DOHH2 (cell line): ENCODE measurements around the gene SATB1.

Source experiments
- H3F3A ChIP-seq: fragments of 200-600 bp; sonication (generic), shearing (Covaris generic); 2 replicates; pipeline ENCODE4 v1.6.0; 2016; ENCODE audit warnings: antibody characterized with exemption, mild to moderate bottlenecking; ENCODE audit not compliant: control insufficient read depth, insufficient read depth
- H3K27ac ChIP-seq: fragments of 200-600 bp; sonication (generic); 2 replicates; pipeline ENCODE4 v1.5.1; 2014; ENCODE audit warnings: low read depth, mild to moderate bottlenecking, low read length, moderate library complexity
- H3K27me3 ChIP-seq: fragments of 200-600 bp; sonication (generic); 2 replicates; pipeline ENCODE4 v1.6.1; 2014; ENCODE audit warnings: mild to moderate bottlenecking, low read length, mixed read lengths; ENCODE audit not compliant: control insufficient read depth
- H3K36me3 ChIP-seq: fragments of 200-600 bp; sonication (generic); 2 replicates; pipeline ENCODE4 v1.6.1; 2014; ENCODE audit warnings: mild to moderate bottlenecking, low read length, moderate library complexity, mixed read lengths; ENCODE audit not compliant: control insufficient read depth
- H3K4me1 ChIP-seq: fragments of 200-600 bp; sonication (generic); 2 replicates; pipeline ENCODE4 v1.6.1; 2014; ENCODE audit warnings: mild to moderate bottlenecking, low read length, mixed read lengths; ENCODE audit not compliant: control insufficient read depth
- H3K4me2 ChIP-seq: fragments of 200-600 bp; sonication (generic); 2 replicates; pipeline ENCODE4 v1.6.0; 2014; ENCODE audit warnings: mild to moderate bottlenecking, low read length, moderate library complexity
- H3K4me3 ChIP-seq: fragments of 200-600 bp; sonication (generic); 2 replicates; pipeline ENCODE4 v1.5.1; 2014; ENCODE audit warnings: mild to moderate bottlenecking, low read length, mixed read lengths
- H3K79me2 ChIP-seq: fragments of 200-600 bp; sonication (generic); 2 replicates; pipeline ENCODE4 v1.6.1; 2014; ENCODE audit warnings: mild to moderate bottlenecking, low read length, mixed read lengths; ENCODE audit not compliant: control insufficient read depth
- H3K9me2 ChIP-seq: fragments of 200-600 bp; sonication (generic); replicated peaks from 2 replicates; pipeline ENCODE4 v1.6.1; 2014; ENCODE audit warnings: mild to moderate bottlenecking, low read length, mixed read lengths; ENCODE audit not compliant: control insufficient read depth
- H3K9me3 ChIP-seq: fragments of 200-600 bp; sonication (generic); 2 replicates; pipeline ENCODE4 v1.6.1; 2014; ENCODE audit warnings: antibody characterized with exemption, low read length, mixed read lengths; ENCODE audit not compliant: control insufficient read depth, insufficient read depth
- H4K20me1 ChIP-seq: fragments of 200-600 bp; sonication (generic); 2 replicates; pipeline ENCODE4 v1.6.0; 2014; ENCODE audit warnings: low read depth, mild to moderate bottlenecking, antibody characterized with exemption, low read length, moderate library complexity; ENCODE audit not compliant: control insufficient read depth, insufficient read depth
- EZH2phosphoT487 ChIP-seq: fragments of 200-600 bp; sonication (generic); IDR thresholded peaks from 2 replicates; pipeline ENCODE4 v1.6.1; 2017; ENCODE audit warnings: borderline replicate concordance, mild to moderate bottlenecking, antibody characterized with exemption, low read length, moderate library complexity, mixed read lengths
- TF ChIP-seq, protein P1 (sequence below): fragments of 200-600 bp; sonication (generic); IDR thresholded peaks from one replicate; pipeline ENCODE4 v1.5.1; 2014; ENCODE audit warnings: antibody characterized with exemption, mild to moderate bottlenecking, low read depth, low read length; ENCODE audit not compliant: poor library complexity, severe bottlenecking

The SATB1 gene

DNA sequence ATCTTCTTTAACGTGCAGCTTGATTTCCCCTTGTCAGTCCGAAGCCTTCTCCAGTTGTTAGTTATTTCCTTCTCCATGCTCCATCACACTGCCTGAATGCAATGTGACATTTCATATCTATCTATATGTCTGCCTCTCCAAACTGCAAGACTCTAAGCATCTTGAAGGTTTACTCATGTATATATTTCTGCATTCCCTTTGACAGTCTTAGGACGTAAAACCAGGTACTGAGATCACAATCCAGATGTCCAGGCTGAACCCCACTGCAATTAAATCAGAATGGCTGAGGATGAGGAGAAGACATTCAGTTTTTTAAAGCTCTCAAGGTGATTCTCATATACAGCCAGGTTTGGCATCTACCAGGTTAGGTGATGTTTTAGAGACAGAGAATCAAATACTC lies 6.1 kb upstream of the SATB1 start:
- H3K4me1 ChIP-seq, result no peaks in the 10 kb centered on the region
- no peaks in the 10 kb centered on the region for H3K9me3 ChIP-seq
- H3K27me3 ChIP-seq, result peaks cover 54% of the 10 kb centered on the region
- no peaks in the 10 kb centered on the region for H3K36me3 ChIP-seq
- H3K4me3 ChIP-seq, result no peak overlapping the region
- H3K9me2 ChIP-seq, result no peaks in the 10 kb centered on the region
- peaks cover 4% of the 10 kb centered on the region; the same call in 1 of the 2 replicates for H3F3A ChIP-seq
- H3K4me2 ChIP-seq, result no peak overlapping the region
- H3K79me2 ChIP-seq, result no peaks in the 10 kb centered on the region
- H4K20me1 ChIP-seq, result no peaks in the 10 kb centered on the region
- no peak overlapping the region for H3K27ac ChIP-seq
- no peak for TF ChIP-seq EZH2phosphoT487
- TF ChIP-seq, protein P1, sequence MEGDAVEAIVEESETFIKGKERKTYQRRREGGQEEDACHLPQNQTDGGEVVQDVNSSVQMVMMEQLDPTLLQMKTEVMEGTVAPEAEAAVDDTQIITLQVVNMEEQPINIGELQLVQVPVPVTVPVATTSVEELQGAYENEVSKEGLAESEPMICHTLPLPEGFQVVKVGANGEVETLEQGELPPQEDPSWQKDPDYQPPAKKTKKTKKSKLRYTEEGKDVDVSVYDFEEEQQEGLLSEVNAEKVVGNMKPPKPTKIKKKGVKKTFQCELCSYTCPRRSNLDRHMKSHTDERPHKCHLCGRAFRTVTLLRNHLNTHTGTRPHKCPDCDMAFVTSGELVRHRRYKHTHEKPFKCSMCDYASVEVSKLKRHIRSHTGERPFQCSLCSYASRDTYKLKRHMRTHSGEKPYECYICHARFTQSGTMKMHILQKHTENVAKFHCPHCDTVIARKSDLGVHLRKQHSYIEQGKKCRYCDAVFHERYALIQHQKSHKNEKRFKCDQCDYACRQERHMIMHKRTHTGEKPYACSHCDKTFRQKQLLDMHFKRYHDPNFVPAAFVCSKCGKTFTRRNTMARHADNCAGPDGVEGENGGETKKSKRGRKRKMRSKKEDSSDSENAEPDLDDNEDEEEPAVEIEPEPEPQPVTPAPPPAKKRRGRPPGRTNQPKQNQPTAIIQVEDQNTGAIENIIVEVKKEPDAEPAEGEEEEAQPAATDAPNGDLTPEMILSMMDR, result no peak

DNA sequence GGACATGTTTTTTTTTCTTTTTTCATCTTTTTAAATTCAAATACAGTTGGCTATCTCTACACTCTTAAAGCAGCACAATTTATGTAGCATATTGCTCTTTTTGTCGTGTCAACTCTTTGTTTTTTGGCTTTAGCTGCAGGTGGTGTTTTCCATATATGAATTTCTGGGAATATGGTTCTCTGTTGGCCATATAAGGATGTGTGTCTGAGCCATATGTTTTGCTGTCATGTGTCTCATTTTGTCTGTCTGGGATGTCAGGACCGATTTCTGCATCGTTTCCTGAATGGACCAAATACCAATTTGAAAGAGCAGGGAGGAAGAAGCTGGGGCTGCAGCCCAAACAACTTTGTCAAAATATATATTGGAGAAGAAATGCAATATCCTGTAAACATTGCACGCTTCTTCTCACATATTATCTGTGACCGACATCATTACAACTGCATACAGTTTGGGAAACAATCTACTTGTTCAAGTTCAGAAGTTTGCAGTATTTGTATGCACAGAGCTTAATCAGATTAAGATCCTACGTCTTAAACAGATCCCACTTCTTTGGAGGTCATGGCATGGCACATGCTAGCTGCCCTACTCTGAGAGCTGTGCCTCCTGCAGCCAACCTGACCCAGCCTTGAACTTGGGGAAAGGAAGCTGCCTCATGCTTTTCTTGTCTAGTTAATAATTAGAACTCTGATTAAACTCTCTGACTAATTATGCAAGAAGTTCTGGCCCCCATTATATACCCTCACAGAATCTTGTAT lies 4.0 kb upstream of the SATB1 start:
- no peaks in the 10 kb centered on the region for H3K9me3 ChIP-seq
- no peak overlapping the region for H3K4me2 ChIP-seq
- no peaks in the 10 kb centered on the region for H3K36me3 ChIP-seq
- H3K9me2 ChIP-seq, result no peaks in the 10 kb centered on the region
- no peak overlapping the region for H3K27ac ChIP-seq
- TF ChIP-seq, protein P1, result no peak
- TF ChIP-seq EZH2phosphoT487, result no peak
- no peak overlapping the region for H3K4me3 ChIP-seq
- peaks cover 8% of the 10 kb centered on the region for H3K4me1 ChIP-seq
- no peaks in the 10 kb centered on the region for H3K79me2 ChIP-seq
- peaks cover 59% of the 10 kb centered on the region for H3K27me3 ChIP-seq
- H4K20me1 ChIP-seq, result no peaks in the 10 kb centered on the region
- peaks cover 8% of the 10 kb centered on the region for H3F3A ChIP-seq

DNA sequence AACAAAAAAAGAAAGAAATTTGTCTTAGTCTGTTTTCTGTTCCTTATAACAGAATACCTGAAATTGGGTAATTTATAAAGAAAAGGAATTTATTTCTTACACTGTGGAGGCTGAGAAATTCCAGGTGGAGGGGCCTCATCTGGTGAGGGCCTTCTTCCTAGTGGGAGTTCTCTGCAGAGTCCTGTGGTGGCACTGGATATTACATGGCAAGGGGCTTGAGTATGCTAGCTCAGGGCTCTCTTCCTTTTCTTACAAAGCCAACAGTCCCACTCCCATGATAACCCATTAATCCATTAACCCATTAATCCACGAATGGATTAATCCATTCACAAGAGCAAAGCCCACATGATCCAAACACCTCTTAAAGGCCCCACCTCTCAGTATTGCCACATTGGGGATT lies 2.9 kb upstream of the SATB1 start:
- Histone ChIP-seq H3K36me3 (no peaks in the 10 kb centered on the region), H3K4me2 (no peak overlapping the region), H3K9me2 (no peaks in the 10 kb centered on the region), H3K4me3 (no peak overlapping the region), H3K27ac (no peak overlapping the region), H3F3A (peaks cover 14% of the 10 kb centered on the region), H3K9me3 (no peaks in the 10 kb centered on the region), H3K4me1 (peaks cover 19% of the 10 kb centered on the region), H4K20me1 (no peaks in the 10 kb centered on the region), H3K27me3 (peaks cover 66% of the 10 kb centered on the region), H3K79me2 (no peaks in the 10 kb centered on the region)
- no peak for TF ChIP-seq EZH2phosphoT487
- TF ChIP-seq, protein P1, result no peak
